ENCODE measurements around the gene AP5B1.
"Not testable (repeated sequence)": the region's sequence is repeated elsewhere in the genome, so short reads cannot be mapped to it uniquely, and the experiment has no call there.

Gene AP5B1

GRCh38 chr11:65741185-65741584 lies 39.6 kb downstream of the AP5B1 start:
- H3K27me3 Mint-ChIP-seq: peaks cover 6% of the 10 kb centered on the region
- no peaks in the 10 kb centered on the region for H3K4me1 Mint-ChIP-seq (ENCODE audit: low read depth)
- peaks cover 13% of the 10 kb centered on the region for H3K9me3 Mint-ChIP-seq
- H3K36me3 Mint-ChIP-seq (ENCODE audit: low read depth): no peaks in the 10 kb centered on the region
- intact Hi-C loops (cut with micrococcal nuclease): no loop called here
- no peak overlapping the region for H3K27ac Mint-ChIP-seq
- H3K4me3 Mint-ChIP-seq: no peak overlapping the region

DNA sequence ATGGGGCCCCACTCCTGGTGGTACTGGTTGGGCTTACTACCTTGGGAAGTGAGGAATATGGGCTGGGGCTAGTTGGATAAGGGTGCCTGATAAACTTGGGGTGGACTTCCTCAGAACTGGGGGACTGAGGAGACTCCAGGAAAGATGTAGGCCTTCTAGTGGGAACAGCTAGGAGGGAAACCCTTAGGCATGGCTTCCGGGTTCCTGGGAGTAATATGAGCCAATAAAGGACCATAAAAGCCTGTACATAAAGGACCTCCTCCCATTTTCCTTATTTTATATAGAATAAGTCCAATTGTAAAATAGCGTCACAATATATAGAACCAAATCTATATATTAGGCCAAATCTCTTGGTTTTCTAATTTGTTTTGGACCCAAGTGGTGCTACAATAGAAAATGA lies 41.8 kb downstream of the AP5B1 start:
- Mint-ChIP-seq H3K27me3 (peaks cover 6% of the 10 kb centered on the region), H3K9me3 (peaks cover 13% of the 10 kb centered on the region), H3K27ac (no peak overlapping the region), H3K4me1 (ENCODE audit: low read depth) (no peaks in the 10 kb centered on the region), H3K36me3 (ENCODE audit: low read depth) (no peaks in the 10 kb centered on the region), H3K4me3 (no peak overlapping the region)
- intact Hi-C loops (cut with micrococcal nuclease): no loop called here

- H3K4me1 Mint-ChIP-seq (ENCODE audit: low read depth): no peaks in the 10 kb centered on the region
- no peak overlapping the region for H3K27ac Mint-ChIP-seq
- H3K9me3 Mint-ChIP-seq: peaks cover 13% of the 10 kb centered on the region
- intact Hi-C loops (cut with micrococcal nuclease): no loop called here
- H3K36me3 Mint-ChIP-seq (ENCODE audit: low read depth): no peaks in the 10 kb centered on the region
- H3K4me3 Mint-ChIP-seq: no peak overlapping the region
- H3K27me3 Mint-ChIP-seq: peaks cover 7% of the 10 kb centered on the region
Observed at GRCh38 chr11:65736810-65737209, 44.0 kb downstream of the AP5B1 start.

- H3K9me3 Mint-ChIP-seq: peaks cover 13% of the 10 kb centered on the region
- intact Hi-C loops (cut with micrococcal nuclease); H3K4me1 Mint-ChIP-seq (ENCODE audit: low read depth); H3K27ac Mint-ChIP-seq; H3K4me3 Mint-ChIP-seq; H3K36me3 Mint-ChIP-seq (ENCODE audit: low read depth); H3K27me3 Mint-ChIP-seq: not testable (repeated sequence)
Observed at GRCh38 chr11:65735111-65735510, 45.7 kb downstream of the AP5B1 start.

DNA sequence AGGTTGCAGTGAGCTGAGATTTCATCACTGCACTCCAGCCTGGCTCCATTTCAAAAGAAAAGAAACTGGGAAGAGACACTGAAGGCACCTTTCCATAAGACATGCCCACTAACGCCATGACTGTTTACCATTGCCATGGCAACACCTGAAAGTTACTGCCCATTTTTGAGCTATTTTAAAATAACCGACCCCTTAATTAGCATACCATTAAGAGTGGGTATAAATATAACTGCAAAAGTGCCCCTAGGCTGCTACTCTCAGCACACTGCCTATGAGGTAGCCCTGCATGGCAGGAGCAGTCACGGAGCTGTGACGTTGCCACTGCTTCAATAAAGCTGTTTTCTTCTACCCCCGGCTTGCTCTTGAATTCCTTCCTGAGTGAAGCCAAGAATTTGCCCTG lies 50.3 kb downstream of the AP5B1 start:
- H3K27me3 Mint-ChIP-seq: peaks cover 1% of the 10 kb centered on the region
- H3K4me1 Mint-ChIP-seq (ENCODE audit: low read depth): no peaks in the 10 kb centered on the region
- intact Hi-C loops (cut with micrococcal nuclease): no loop called here
- no peaks in the 10 kb centered on the region for H3K36me3 Mint-ChIP-seq (ENCODE audit: low read depth)
- no peak overlapping the region for H3K4me3 Mint-ChIP-seq
- no peaks in the 10 kb centered on the region for H3K9me3 Mint-ChIP-seq
- no peak overlapping the region for H3K27ac Mint-ChIP-seq

- Mint-ChIP-seq H3K27ac (no peak overlapping the region), H3K36me3 (ENCODE audit: low read depth) (no peaks in the 10 kb centered on the region), H3K9me3 (no peaks in the 10 kb centered on the region), H3K4me3 (no peak overlapping the region), H3K4me1 (ENCODE audit: low read depth) (no peaks in the 10 kb centered on the region), H3K27me3 (peaks cover 1% of the 10 kb centered on the region)
- intact Hi-C loops (cut with micrococcal nuclease): no loop called here
Observed at GRCh38 chr11:65727865-65728264, 52.9 kb downstream of the AP5B1 start.

- no peaks in the 10 kb centered on the region for H3K9me3 Mint-ChIP-seq
- no peak overlapping the region for H3K27ac Mint-ChIP-seq
- no peaks in the 10 kb centered on the region for H3K4me1 Mint-ChIP-seq (ENCODE audit: low read depth)
- no peak overlapping the region for H3K4me3 Mint-ChIP-seq
- intact Hi-C loops (cut with micrococcal nuclease): no loop called here
- no peaks in the 10 kb centered on the region for H3K36me3 Mint-ChIP-seq (ENCODE audit: low read depth)
- no peaks in the 10 kb centered on the region for H3K27me3 Mint-ChIP-seq
Observed at GRCh38 chr11:65726660-65727059, 54.1 kb downstream of the AP5B1 start.
